ENCODE results near the gene MATN1.

- TF ChIP-seq EZH2 (IDR thresholded peaks at IDR 0.05; ENCODE audit: insufficient read depth, poor library complexity, severe bottlenecking) = no peak
- TF ChIP-seq EZH2phosphoT487 (IDR thresholded peaks at IDR 0.05; ENCODE audit: insufficient read depth, low read depth) = no peak
Measured at GRCh38 chr1:30718636-30719405, 4.6 kb downstream of the MATN1 start.
